Measurements from ENCODE around the gene ASTN2.

The ASTN2 gene

GRCh38 chr9:117284414-117284813, 130.4 kb downstream of the ASTN2 start:
- CTCF ChIA-PET = no interaction called here
- no peak for TF ChIP-seq CTCF (IDR thresholded peaks at IDR 0.05; ENCODE audit: control extremely low read depth, extremely low read depth, low read depth, missing control alignments)
- no peak for DNase-seq (ENCODE audit: extremely low spot score)
- POLR2A ChIA-PET = no interaction called here

- no peak for TF ChIP-seq CTCF (IDR thresholded peaks at IDR 0.05; ENCODE audit: control extremely low read depth, extremely low read depth, low read depth, missing control alignments)
- ChIA-PET POLR2A (no interaction called here), CTCF (interaction anchor here (1.7 kb wide), 1 partner anchor 12 kb away, joined by 5 read pairs; no protein-coding TSS in a partner anchor)
- DNase-seq (ENCODE audit: extremely low spot score) = no peak
These were observed 132.3 kb downstream of the ASTN2 start for GRCh38 chr9:117282541-117282940.

GRCh38 chr9:117278471-117279035, 136.3 kb downstream of the ASTN2 start:
- DNase-seq (ENCODE audit: extremely low spot score) = no peak
- ChIA-PET POLR2A (no interaction called here), CTCF (interaction anchor here (1.0 to 1.2 kb wide), 2 partner anchors 8 to 13 kb away, joined by 3 to 4 read pairs; no protein-coding TSS in a partner anchor)
- no peak for TF ChIP-seq CTCF (IDR thresholded peaks at IDR 0.05; ENCODE audit: control extremely low read depth, extremely low read depth, low read depth, missing control alignments)

- CTCF ChIA-PET = interaction anchor here (1.0 kb wide), 1 partner anchor 7 kb away, joined by 3 read pairs; no protein-coding TSS in a partner anchor
- DNase-seq (ENCODE audit: extremely low spot score) = no peak
- POLR2A ChIA-PET = no interaction called here
- TF ChIP-seq CTCF (IDR thresholded peaks at IDR 0.05; ENCODE audit: control extremely low read depth, extremely low read depth, low read depth, missing control alignments) = no peak
These were observed 136.8 kb downstream of the ASTN2 start for GRCh38 chr9:117278020-117278419.

GRCh38 chr9:117276444-117276843, 138.4 kb downstream of the ASTN2 start:
- no peak for DNase-seq (ENCODE audit: extremely low spot score)
- no peak for TF ChIP-seq CTCF (IDR thresholded peaks at IDR 0.05; ENCODE audit: control extremely low read depth, extremely low read depth, low read depth, missing control alignments)
- ChIA-PET CTCF (interaction anchor here (1.6 kb wide), 1 partner anchor 9 kb away, joined by 5 read pairs; no protein-coding TSS in a partner anchor), POLR2A (no interaction called here)

GRCh38 chr9:117273612-117274011, 141.2 kb downstream of the ASTN2 start:
- ChIA-PET CTCF (no interaction called here), POLR2A (no interaction called here)
- no peak for DNase-seq (ENCODE audit: extremely low spot score)
- no peak for TF ChIP-seq CTCF (IDR thresholded peaks at IDR 0.05; ENCODE audit: control extremely low read depth, extremely low read depth, low read depth, missing control alignments)

Measured in GM10248 (cell line).